ENCODE measurements around the gene UBE2D4.
"Not testable (repeated sequence)": the region's sequence is repeated elsewhere in the genome, so short reads cannot be mapped to it uniquely, and the experiment has no call there.

DNA sequence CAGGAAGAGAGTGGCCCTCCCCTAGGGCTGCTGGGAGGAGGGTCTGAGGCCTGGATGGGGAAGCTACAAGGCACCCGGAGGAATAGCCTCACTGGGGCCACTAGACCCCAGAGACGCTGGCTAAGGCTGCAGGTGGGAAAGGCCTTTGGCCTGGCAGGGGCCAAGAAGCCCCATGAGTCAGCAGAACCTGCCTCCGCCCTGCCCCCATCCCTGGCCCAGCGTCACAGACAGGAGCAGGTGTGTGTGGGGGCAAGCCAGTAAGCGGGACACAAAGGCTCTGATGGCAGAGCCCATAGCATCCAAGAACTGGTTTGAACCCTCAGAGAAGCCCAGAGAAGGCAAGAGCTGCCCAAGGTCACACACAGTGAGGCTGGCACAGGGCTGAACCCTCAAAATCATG is 44.5 kb downstream of the UBE2D4 start:
- not testable (repeated sequence) for TF ChIP-seq POLR2A (IDR thresholded peaks at IDR 0.05; ENCODE audit: low read length); GATA1 (IDR thresholded peaks at IDR 0.05; ENCODE audit: low read depth, low read length)
